Upper lobe of left lung (tissue), 6 donors: ENCODE data around the gene EGFR. TPM values are rescaled to one million over a fixed set of nuclear protein-coding genes. Genes with fewer than 3 reads are reported as not detected.
A peak's percentile ranks its signal among the peaks of the same experiment; 100 is the strongest.

ENCODE experiments used
- ATAC-seq, 2 donors: fragments of 200-7000 bp; cut with Tn5 transposase; one replicate each; pipeline ENCODE4 v1.9.1; 2022; ENCODE audit warnings: mild to moderate bottlenecking in 2 of 2, moderate library complexity in 2 of 2; ENCODE audit not compliant: low FRiP score in 2 of 2
- DNase-seq, 2 donors: peaks; one replicate each; pipeline ENCODE4 v3.0.0-alpha.2; 2019 to 2020
- H3K27ac ChIP-seq, 4 donors: fragments of 200-600 bp; sonication (generic); one replicate each; pipeline ENCODE4 v1.5.1; 2016 to 2019
- H3K27me3 ChIP-seq, 4 donors: fragments of 200-600 bp; sonication (generic); one replicate each; pipeline ENCODE4 v1.5.1; 2017 to 2019
- H3K36me3 ChIP-seq, 4 donors: fragments of 200-600 bp; sonication (generic); one replicate each; pipeline ENCODE4 v1.5.1; 2016 to 2019
- H3K4me1 ChIP-seq, 4 donors: fragments of 200-600 bp; sonication (generic); one replicate each; pipeline ENCODE4 v1.5.1; 2018 to 2019
- H3K4me3 ChIP-seq, 4 donors: fragments of 200-600 bp; sonication (generic); one replicate each; pipeline ENCODE4 v1.5.1; 2017 to 2019; ENCODE audit warnings: mild to moderate bottlenecking in 2 of 4, moderate library complexity in 1 of 4
- H3K9me3 ChIP-seq, 4 donors: fragments of 200-600 bp; sonication (generic); one replicate each; pipeline ENCODE4 v1.5.1; 2018 to 2019
- EP300 ChIP-seq, 4 donors: sonication (generic); formaldehyde crosslinking; IDR thresholded peaks; one replicate each; pipeline ENCODE4 v1.5.1; 2017; ENCODE audit warnings: antibody characterized with exemption in 4 of 4, control low read depth in 2 of 4
- POLR2A ChIP-seq, 4 donors: fragments of 450-650 bp; IDR thresholded peaks; one replicate each; pipeline ENCODE4 v1.5.1; 2016 to 2017; ENCODE audit warnings: antibody characterized with exemption in 4 of 4, mild to moderate bottlenecking in 2 of 4
- POLR2AphosphoS5 ChIP-seq, 2 donors: sonication (generic); formaldehyde crosslinking; IDR thresholded peaks; one replicate each; pipeline ENCODE4 v1.5.1; 2017; ENCODE audit warnings: antibody characterized with exemption in 2 of 2
- WGBS, 2 donors: methylation state at CpG; one replicate each; pipeline ENCODE4 v1.1.5; 2017 to 2018; 5-methylcytosine and 5-hydroxymethylcytosine counted together
- total RNA-seq, 6 donors: library from RNA; depleted of rRNA in 4 of 6; stranded (reverse); fragments of >200 nt in 4 of 6; gene quantifications; one replicate each; pipeline versions ENCODE4 v1.1.0 to v1.2.1, GENCODE V29; 2016 to 2021
- TF ChIP-seq, protein P1 (sequence below), 6 experiments: fragments of 450-650 bp in 4 of 6; fragments of 200-600 bp in 2 of 6; sonication (generic) in 2 of 6; IDR thresholded peaks; one replicate each; pipeline ENCODE4 v1.5.1; 2016 to 2019; ENCODE audit warnings: antibody characterized with exemption in 6 of 6
- donor health status: DM: no; HTN: no; CAD: no; lungs with moderate emphysema.
- donor health status: DM: no; HTN: yes; CAD: no; lungs with severe emphysema.

The EGFR gene
- total RNA-seq, 6 donors from 2014 or later, result 58.7 to 110 (median 93.2) TPM

DNA sequence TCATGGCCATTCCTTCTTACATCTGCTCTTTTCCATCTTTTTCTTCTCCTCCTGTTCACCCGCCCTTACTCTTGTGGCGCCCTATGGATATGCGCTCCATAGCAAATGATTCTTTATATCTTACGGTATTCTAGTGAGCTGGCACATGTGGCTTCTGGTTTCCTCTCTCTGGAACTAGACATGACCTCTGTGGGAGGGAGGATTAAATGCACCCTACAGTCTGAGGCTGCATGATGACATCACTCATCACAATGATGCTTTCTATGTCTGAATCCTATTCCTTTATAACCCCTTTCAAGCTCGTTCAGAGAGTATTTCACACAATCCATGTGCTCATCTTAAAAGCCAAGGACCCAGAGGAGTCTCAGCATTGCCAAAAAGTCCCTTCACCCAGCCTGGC is 153.3 kb downstream of the EGFR start:
- TF ChIP-seq EP300 (IDR thresholded peaks at IDR 0.05) (no peak), POLR2AphosphoS5 (IDR thresholded peaks at IDR 0.05) (no peak), POLR2A (IDR thresholded peaks at IDR 0.05) (no peak)
- TF ChIP-seq, protein P1, sequence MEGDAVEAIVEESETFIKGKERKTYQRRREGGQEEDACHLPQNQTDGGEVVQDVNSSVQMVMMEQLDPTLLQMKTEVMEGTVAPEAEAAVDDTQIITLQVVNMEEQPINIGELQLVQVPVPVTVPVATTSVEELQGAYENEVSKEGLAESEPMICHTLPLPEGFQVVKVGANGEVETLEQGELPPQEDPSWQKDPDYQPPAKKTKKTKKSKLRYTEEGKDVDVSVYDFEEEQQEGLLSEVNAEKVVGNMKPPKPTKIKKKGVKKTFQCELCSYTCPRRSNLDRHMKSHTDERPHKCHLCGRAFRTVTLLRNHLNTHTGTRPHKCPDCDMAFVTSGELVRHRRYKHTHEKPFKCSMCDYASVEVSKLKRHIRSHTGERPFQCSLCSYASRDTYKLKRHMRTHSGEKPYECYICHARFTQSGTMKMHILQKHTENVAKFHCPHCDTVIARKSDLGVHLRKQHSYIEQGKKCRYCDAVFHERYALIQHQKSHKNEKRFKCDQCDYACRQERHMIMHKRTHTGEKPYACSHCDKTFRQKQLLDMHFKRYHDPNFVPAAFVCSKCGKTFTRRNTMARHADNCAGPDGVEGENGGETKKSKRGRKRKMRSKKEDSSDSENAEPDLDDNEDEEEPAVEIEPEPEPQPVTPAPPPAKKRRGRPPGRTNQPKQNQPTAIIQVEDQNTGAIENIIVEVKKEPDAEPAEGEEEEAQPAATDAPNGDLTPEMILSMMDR (IDR thresholded peaks at IDR 0.05), result no peak
- WGBS, 2 donors, result 93 to 96% methylated on average over 5 of the region's 5 CpGs
- peaks cover 20 to 73% (median 54%) of the 10 kb centered on the region in 4 donors for H3K36me3 ChIP-seq
- DNase-seq (no peak), ATAC-seq (no peak)
- peaks cover 0 to 9% (median 3%) of the 10 kb centered on the region in 4 donors for H3K4me1 ChIP-seq
- no peak overlapping the region for H3K4me3 ChIP-seq
- no peak overlapping the region for H3K27ac ChIP-seq
- H3K27me3 ChIP-seq, result no peaks in the 10 kb centered on the region
- H3K9me3 ChIP-seq, result no peaks in the 10 kb centered on the region

DNA sequence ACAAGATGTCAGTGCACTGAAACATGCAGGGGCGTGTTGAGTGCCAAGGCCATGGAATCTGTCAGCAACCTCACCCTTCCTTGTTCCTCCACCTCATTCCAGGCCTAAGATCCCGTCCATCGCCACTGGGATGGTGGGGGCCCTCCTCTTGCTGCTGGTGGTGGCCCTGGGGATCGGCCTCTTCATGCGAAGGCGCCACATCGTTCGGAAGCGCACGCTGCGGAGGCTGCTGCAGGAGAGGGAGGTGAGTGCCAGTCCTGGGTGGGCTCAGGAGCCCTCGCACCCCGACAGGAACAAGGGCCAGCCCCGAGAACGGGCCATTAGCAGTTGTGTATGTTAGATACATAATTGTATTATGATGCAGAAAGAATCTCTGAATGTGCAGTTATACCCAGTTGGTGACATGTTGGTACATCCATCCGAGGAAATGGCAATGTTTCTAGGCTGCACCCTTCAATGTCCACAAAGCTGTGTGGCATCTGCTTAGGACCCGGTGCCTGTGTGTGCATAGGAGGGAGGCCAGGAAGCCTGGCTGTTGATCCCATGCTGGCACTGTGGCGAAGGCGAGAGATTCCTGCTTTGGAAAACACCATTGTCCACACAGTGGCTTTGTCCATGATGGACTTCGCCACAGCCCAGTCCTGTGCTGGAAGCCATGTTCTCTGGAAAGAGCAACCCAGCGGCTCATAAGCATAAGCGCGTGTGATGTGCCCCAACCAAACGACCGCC is 154.2 kb downstream of the EGFR start:
- Histone ChIP-seq H3K36me3 (peaks cover 20 to 82% (median 56%) of the 10 kb centered on the region in 4 donors), H3K4me1 (peaks cover 3 to 18% (median 9%) of the 10 kb centered on the region in 4 donors), H3K9me3 (no peaks in the 10 kb centered on the region), H3K27ac (no peak overlapping the region), H3K27me3 (no peaks in the 10 kb centered on the region), H3K4me3 (no peak overlapping the region)
- WGBS, 2 donors, result 92 to 95% methylated on average over 25 of the region's 25 CpGs
- no peak for ATAC-seq
- TF ChIP-seq POLR2A (IDR thresholded peaks at IDR 0.05) (no peak), POLR2AphosphoS5 (IDR thresholded peaks at IDR 0.05) (no peak)
- DNase-seq, result peak in 1 of 2 donors; percentile 58

DNA sequence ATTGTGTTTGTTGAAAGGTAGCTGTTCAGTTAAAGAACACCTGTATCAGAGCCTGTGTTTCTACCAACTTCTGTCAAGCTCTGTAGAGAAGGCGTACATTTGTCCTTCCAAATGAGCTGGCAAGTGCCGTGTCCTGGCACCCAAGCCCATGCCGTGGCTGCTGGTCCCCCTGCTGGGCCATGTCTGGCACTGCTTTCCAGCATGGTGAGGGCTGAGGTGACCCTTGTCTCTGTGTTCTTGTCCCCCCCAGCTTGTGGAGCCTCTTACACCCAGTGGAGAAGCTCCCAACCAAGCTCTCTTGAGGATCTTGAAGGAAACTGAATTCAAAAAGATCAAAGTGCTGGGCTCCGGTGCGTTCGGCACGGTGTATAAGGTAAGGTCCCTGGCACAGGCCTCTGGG is 154.9 kb downstream of the EGFR start:
- H3K4me1 ChIP-seq, result peaks cover 7 to 24% (median 13%) of the 10 kb centered on the region in 4 donors
- H3K36me3 ChIP-seq, result peaks cover 20 to 86% (median 57%) of the 10 kb centered on the region in 4 donors
- DNase-seq (peak in 1 of 2 donors; percentile 59), ATAC-seq (no peak)
- H3K9me3 ChIP-seq, result no peaks in the 10 kb centered on the region
- no peak overlapping the region for H3K27ac ChIP-seq
- 95 to 96% methylated on average over 7 of the region's 7 CpGs for WGBS, 2 donors
- TF ChIP-seq, protein P1 (IDR thresholded peaks at IDR 0.05), result no peak
- TF ChIP-seq POLR2AphosphoS5 (IDR thresholded peaks at IDR 0.05), result no peak
- no peak for TF ChIP-seq EP300 (IDR thresholded peaks at IDR 0.05)
- TF ChIP-seq POLR2A (IDR thresholded peaks at IDR 0.05), result no peak
- no peak overlapping the region for H3K4me3 ChIP-seq
- H3K27me3 ChIP-seq, result no peaks in the 10 kb centered on the region

DNA sequence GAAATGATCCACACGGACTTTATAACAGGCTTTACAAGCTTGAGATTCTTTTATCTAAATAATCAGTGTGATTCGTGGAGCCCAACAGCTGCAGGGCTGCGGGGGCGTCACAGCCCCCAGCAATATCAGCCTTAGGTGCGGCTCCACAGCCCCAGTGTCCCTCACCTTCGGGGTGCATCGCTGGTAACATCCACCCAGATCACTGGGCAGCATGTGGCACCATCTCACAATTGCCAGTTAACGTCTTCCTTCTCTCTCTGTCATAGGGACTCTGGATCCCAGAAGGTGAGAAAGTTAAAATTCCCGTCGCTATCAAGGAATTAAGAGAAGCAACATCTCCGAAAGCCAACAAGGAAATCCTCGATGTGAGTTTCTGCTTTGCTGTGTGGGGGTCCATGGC is 155.6 kb downstream of the EGFR start:
- WGBS, 2 donors, result 94 to 97% methylated on average over 11 to 12 of the region's 12 CpGs
- TF ChIP-seq POLR2AphosphoS5 (IDR thresholded peaks at IDR 0.05) (no peak), EP300 (IDR thresholded peaks at IDR 0.05) (no peak), POLR2A (IDR thresholded peaks at IDR 0.05) (no peak)
- TF ChIP-seq, protein P1 (IDR thresholded peaks at IDR 0.05), result no peak
- ATAC-seq, result no peak
- Histone ChIP-seq H3K4me1 (peaks cover 7 to 25% (median 13%) of the 10 kb centered on the region in 4 donors), H3K36me3 (peaks cover 20 to 85% (median 56%) of the 10 kb centered on the region in 4 donors), H3K27me3 (no peaks in the 10 kb centered on the region), H3K9me3 (no peaks in the 10 kb centered on the region), H3K27ac (no peak overlapping the region), H3K4me3 (no peak overlapping the region)
- DNase-seq, result no peak

DNA sequence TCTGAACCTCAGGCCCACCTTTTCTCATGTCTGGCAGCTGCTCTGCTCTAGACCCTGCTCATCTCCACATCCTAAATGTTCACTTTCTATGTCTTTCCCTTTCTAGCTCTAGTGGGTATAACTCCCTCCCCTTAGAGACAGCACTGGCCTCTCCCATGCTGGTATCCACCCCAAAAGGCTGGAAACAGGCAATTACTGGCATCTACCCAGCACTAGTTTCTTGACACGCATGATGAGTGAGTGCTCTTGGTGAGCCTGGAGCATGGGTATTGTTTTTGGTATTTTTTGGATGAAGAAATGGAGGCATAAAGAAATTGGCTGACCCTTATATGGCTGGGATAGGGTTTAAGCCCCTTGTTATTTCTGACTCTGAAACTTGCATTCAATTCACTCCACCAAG is 156.0 kb downstream of the EGFR start:
- peaks cover 7 to 25% (median 13%) of the 10 kb centered on the region in 4 donors for H3K4me1 ChIP-seq
- 86 to 90% methylated on average over 1 of the region's 1 CpG for WGBS, 2 donors
- H3K4me3 ChIP-seq, result no peak overlapping the region
- ATAC-seq (no peak), DNase-seq (no peak)
- H3K27me3 ChIP-seq, result no peaks in the 10 kb centered on the region
- H3K36me3 ChIP-seq, result peaks cover 20 to 85% (median 54%) of the 10 kb centered on the region in 4 donors
- H3K27ac ChIP-seq, result no peak overlapping the region
- no peaks in the 10 kb centered on the region for H3K9me3 ChIP-seq
- TF ChIP-seq POLR2A (IDR thresholded peaks at IDR 0.05) (no peak), EP300 (IDR thresholded peaks at IDR 0.05) (no peak), POLR2AphosphoS5 (IDR thresholded peaks at IDR 0.05) (no peak)
- TF ChIP-seq, protein P1 (IDR thresholded peaks at IDR 0.05), result no peak
